BLaER1 (cell line): ENCODE measurements around the gene PLA2G5.

Experiments used
- H3K27ac ChIP-seq: shearing (Covaris generic); formaldehyde crosslinking; 2 replicates; pipeline ENCODE4 v1.8.1; 2022
- H3K27me3 ChIP-seq: shearing (Covaris generic); formaldehyde crosslinking; 2 replicates; pipeline ENCODE4 v1.8.1; 2022
- H3K36me3 ChIP-seq: shearing (Covaris generic); formaldehyde crosslinking; 2 replicates; pipeline ENCODE4 v1.8.1; 2022
- H3K4me1 ChIP-seq: shearing (Covaris generic); formaldehyde crosslinking; 2 replicates; pipeline ENCODE4 v1.8.1; 2022
- H3K4me2 ChIP-seq: shearing (Covaris generic); formaldehyde crosslinking; 2 replicates; pipeline ENCODE4 v1.8.1; 2022
- H3K4me3 ChIP-seq: shearing (Covaris generic); formaldehyde crosslinking; 2 replicates; pipeline ENCODE4 v1.8.1; 2022
- H3K9ac ChIP-seq: shearing (Covaris generic); formaldehyde crosslinking; 2 replicates; pipeline ENCODE4 v1.8.1; 2022
- H3K9me3 ChIP-seq: shearing (Covaris generic); formaldehyde crosslinking; 2 replicates; pipeline ENCODE4 v1.8.1; 2022
- H4K20me1 ChIP-seq: shearing (Covaris generic); formaldehyde crosslinking; 2 replicates; pipeline ENCODE4 v1.8.1; 2022
- Cebpa-rat ChIP-seq: shearing (Covaris generic); IDR thresholded peaks from 2 replicates; pipeline ENCODE4 v1.8.1; 2022

Gene PLA2G5

GRCh38 chr1:20086800-20087199 lies 16.8 kb downstream of the PLA2G5 start:
- Histone ChIP-seq H3K9ac (no peak overlapping the region), H4K20me1 (no peaks in the 10 kb centered on the region), H3K4me2 (no peak overlapping the region), H3K27me3 (no peaks in the 10 kb centered on the region), H3K9me3 (peaks cover 10% of the 10 kb centered on the region), H3K36me3 (no peaks in the 10 kb centered on the region), H3K4me1 (peaks cover 34% of the 10 kb centered on the region), H3K27ac (no peak overlapping the region), H3K4me3 (no peak overlapping the region)
- TF ChIP-seq Cebpa-rat: no peak

- Histone ChIP-seq H3K4me3 (no peak overlapping the region), H3K9me3 (peaks cover 10% of the 10 kb centered on the region), H4K20me1 (no peaks in the 10 kb centered on the region), H3K4me1 (peaks cover 26% of the 10 kb centered on the region), H3K27me3 (no peaks in the 10 kb centered on the region), H3K27ac (no peak overlapping the region), H3K36me3 (no peaks in the 10 kb centered on the region), H3K4me2 (no peak overlapping the region), H3K9ac (no peak overlapping the region)
- no peak for TF ChIP-seq Cebpa-rat
These were observed 17.7 kb downstream of the PLA2G5 start for GRCh38 chr1:20087668-20088067.

GRCh38 chr1:20089328-20090077 lies 19.5 kb downstream of the PLA2G5 start:
- Histone ChIP-seq H3K4me3 (no peak overlapping the region), H3K9me3 (peaks cover 10% of the 10 kb centered on the region), H3K4me2 (no peak overlapping the region), H3K36me3 (no peaks in the 10 kb centered on the region), H3K9ac (no peak overlapping the region), H3K27ac (no peak overlapping the region), H3K4me1 (peaks cover 9% of the 10 kb centered on the region; the same call in 1 of the 2 replicates), H3K27me3 (no peaks in the 10 kb centered on the region), H4K20me1 (no peaks in the 10 kb centered on the region)
- TF ChIP-seq Cebpa-rat: no peak

GRCh38 chr1:20090119-20090518 lies 20.1 kb downstream of the PLA2G5 start:
- peaks cover 10% of the 10 kb centered on the region for H3K9me3 ChIP-seq
- no peak overlapping the region for H3K4me3 ChIP-seq
- H3K9ac ChIP-seq: no peak overlapping the region
- TF ChIP-seq Cebpa-rat: no peak
- H3K4me2 ChIP-seq: no peak overlapping the region
- no peaks in the 10 kb centered on the region for H4K20me1 ChIP-seq
- H3K27ac ChIP-seq: no peak overlapping the region
- no peaks in the 10 kb centered on the region for H3K36me3 ChIP-seq
- H3K27me3 ChIP-seq: no peaks in the 10 kb centered on the region
- H3K4me1 ChIP-seq: peaks cover 4% of the 10 kb centered on the region; the same call in 1 of the 2 replicates

- Histone ChIP-seq H3K36me3 (no peaks in the 10 kb centered on the region), H3K9ac (no peak overlapping the region), H3K4me2 (no peak overlapping the region), H4K20me1 (no peaks in the 10 kb centered on the region), H3K27ac (no peak overlapping the region), H3K4me1 (0 out of 2 replicates have a peak, but pooled peaks cover 4% of the 10 kb centered on the region), H3K27me3 (no peaks in the 10 kb centered on the region), H3K4me3 (no peak overlapping the region), H3K9me3 (peaks cover 10% of the 10 kb centered on the region)
- TF ChIP-seq Cebpa-rat: no peak
These were observed 20.6 kb downstream of the PLA2G5 start for GRCh38 chr1:20090641-20091040.

GRCh38 chr1:20093303-20093702 lies 23.3 kb downstream of the PLA2G5 start:
- Histone ChIP-seq H3K9me3 (peaks cover 10% of the 10 kb centered on the region), H3K9ac (no peak overlapping the region), H3K36me3 (no peaks in the 10 kb centered on the region), H3K27ac (no peak overlapping the region), H3K27me3 (no peaks in the 10 kb centered on the region), H3K4me2 (no peak overlapping the region), H3K4me3 (no peak overlapping the region), H4K20me1 (no peaks in the 10 kb centered on the region), H3K4me1 (no peaks in the 10 kb centered on the region)
- TF ChIP-seq Cebpa-rat: no peak

- Histone ChIP-seq H3K27me3 (no peaks in the 10 kb centered on the region), H3K9ac (no peak overlapping the region), H3K27ac (no peak overlapping the region), H3K36me3 (no peaks in the 10 kb centered on the region), H3K4me3 (no peak overlapping the region), H3K9me3 (peaks cover 10% of the 10 kb centered on the region), H3K4me1 (no peaks in the 10 kb centered on the region), H4K20me1 (no peaks in the 10 kb centered on the region), H3K4me2 (no peak overlapping the region)
- TF ChIP-seq Cebpa-rat: no peak
These were observed 24.0 kb downstream of the PLA2G5 start for GRCh38 chr1:20093940-20094391.

GRCh38 chr1:20095564-20096434 lies 25.8 kb downstream of the PLA2G5 start:
- Histone ChIP-seq H3K27me3 (no peaks in the 10 kb centered on the region), H3K9ac (no peak overlapping the region), H3K4me1 (peaks cover 10% of the 10 kb centered on the region), H3K9me3 (no peaks in the 10 kb centered on the region), H3K4me3 (no peak overlapping the region), H3K27ac (no peak overlapping the region), H3K4me2 (no peak overlapping the region), H4K20me1 (no peaks in the 10 kb centered on the region), H3K36me3 (no peaks in the 10 kb centered on the region)
- TF ChIP-seq Cebpa-rat: no peak

- TF ChIP-seq Cebpa-rat: no peak
- H3K36me3 ChIP-seq: no peaks in the 10 kb centered on the region
- no peaks in the 10 kb centered on the region for H3K27me3 ChIP-seq
- H3K4me2 ChIP-seq: no peak overlapping the region
- no peak overlapping the region for H3K27ac ChIP-seq
- no peaks in the 10 kb centered on the region for H4K20me1 ChIP-seq
- H3K4me3 ChIP-seq: no peak overlapping the region
- peaks cover 21% of the 10 kb centered on the region for H3K4me1 ChIP-seq
- H3K9me3 ChIP-seq: no peaks in the 10 kb centered on the region
- H3K9ac ChIP-seq: no peak overlapping the region
These were observed 26.9 kb downstream of the PLA2G5 start for GRCh38 chr1:20096840-20097447.

GRCh38 chr1:20099533-20099932 lies 29.5 kb downstream of the PLA2G5 start:
- H3K9me3 ChIP-seq: no peaks in the 10 kb centered on the region
- H3K36me3 ChIP-seq: no peaks in the 10 kb centered on the region
- no peak overlapping the region for H3K9ac ChIP-seq
- no peak overlapping the region for H3K4me2 ChIP-seq
- H3K4me1 ChIP-seq: peaks cover 23% of the 10 kb centered on the region
- H4K20me1 ChIP-seq: no peaks in the 10 kb centered on the region
- H3K27me3 ChIP-seq: no peaks in the 10 kb centered on the region
- no peak overlapping the region for H3K27ac ChIP-seq
- TF ChIP-seq Cebpa-rat: no peak
- no peak overlapping the region for H3K4me3 ChIP-seq
